OCI-LY7 (cell line): Measurements from ENCODE around the gene PRLH. TPM values are rescaled to one million over a fixed set of nuclear protein-coding genes. Genes with fewer than 3 reads are reported as not detected.

Experiments
- BruUV-seq: library from RNA; stranded (reverse); fragments of 400-500 nt; replicated peaks from 2 replicates; lab custom pipeline; 2021; lab: Mats Ljungman, UMichigan
- CTCF ChIA-PET: fragments of 300-600 bp; sonication (Branson Sonifier 250); formaldehyde crosslinking; loops from one replicate; lab custom pipeline; 2022; ENCODE audit warnings: antibody characterized with exemption; ENCODE audit not compliant: unreplicated experiment; lab: Charles Lee
- POLR2A ChIA-PET: fragments of 300-600 bp; sonication (Branson Sonifier 250); formaldehyde crosslinking; loops from one replicate; lab custom pipeline; 2022; ENCODE audit warnings: antibody characterized with exemption; lab: Charles Lee
- DNase-seq: peaks from one replicate; pipeline ENCODE4 v3.0.0-alpha.2; 2015; ENCODE audit warnings: low spot score
- H2AFZ ChIP-seq: fragments of 200-600 bp; sonication (generic), shearing (Covaris generic); 2 replicates; pipeline ENCODE4 v1.6.1; 2014; ENCODE audit warnings: mild to moderate bottlenecking, antibody characterized with exemption, low read length, moderate library complexity
- H3K27ac ChIP-seq: fragments of 200-600 bp; sonication (generic); 2 replicates; pipeline ENCODE4 v1.5.1; 2014; ENCODE audit warnings: mixed run types, low read depth, mild to moderate bottlenecking, moderate library complexity, low read length, inconsistent platforms; ENCODE audit not compliant: poor library complexity, severe bottlenecking
- H3K36me3 ChIP-seq: fragments of 200-600 bp; sonication (generic); 2 replicates; pipeline ENCODE4 v1.6.1; 2014; ENCODE audit warnings: mild to moderate bottlenecking, antibody characterized with exemption, low read length, moderate library complexity, mixed read lengths; ENCODE audit not compliant: insufficient read depth
- H3K4me1 ChIP-seq: fragments of 200-600 bp; sonication (generic); 2 replicates; pipeline ENCODE4 v1.5.1; 2014; ENCODE audit warnings: mild to moderate bottlenecking, low read length; ENCODE audit not compliant: insufficient read depth, poor library complexity, severe bottlenecking
- H3K4me2 ChIP-seq: fragments of 200-600 bp; sonication (generic); 2 replicates; pipeline ENCODE4 v1.6.1; 2014; ENCODE audit warnings: mild to moderate bottlenecking, low read length
- H3K4me3 ChIP-seq: fragments of 200-600 bp; sonication (generic); 2 replicates; pipeline ENCODE4 v1.5.1; 2014; ENCODE audit warnings: mild to moderate bottlenecking, low read depth, low read length; ENCODE audit not compliant: poor library complexity, severe bottlenecking
- H3K79me2 ChIP-seq: fragments of 200-600 bp; sonication (generic); 2 replicates; pipeline ENCODE4 v1.6.1; 2016; ENCODE audit warnings: low read depth, mild to moderate bottlenecking, low read length, moderate library complexity, mixed read lengths; ENCODE audit not compliant: insufficient read depth
- H3K9me2 ChIP-seq: fragments of 200-600 bp; sonication (generic); 2 replicates; pipeline ENCODE4 v1.6.1; 2016; ENCODE audit warnings: mild to moderate bottlenecking, low read length, mixed read lengths; ENCODE audit not compliant: insufficient read depth
- H3K9me3 ChIP-seq: fragments of 200-600 bp; sonication (generic); 2 replicates; pipeline ENCODE4 v1.6.1; 2014; ENCODE audit warnings: mild to moderate bottlenecking, mixed run types, low read length, mixed read lengths
- H4K20me1 ChIP-seq: fragments of 200-600 bp; sonication (generic); 2 replicates; pipeline ENCODE4 v1.6.1; 2014; ENCODE audit warnings: mild to moderate bottlenecking, antibody characterized with exemption, low read length, moderate library complexity, mixed read lengths; ENCODE audit not compliant: insufficient read depth
- EZH2phosphoT487 ChIP-seq: fragments of 200-600 bp; sonication (generic); IDR thresholded peaks from 2 replicates; pipeline ENCODE4 v1.6.1; 2018; ENCODE audit warnings: low read depth, borderline replicate concordance, mild to moderate bottlenecking, mixed run types, antibody characterized with exemption, low read length, moderate library complexity, mixed read lengths
- intact Hi-C: fragments of 100-400 bp; cut with micrococcal nuclease; formaldehyde crosslinking; loops from one replicate; pipeline ENCODE4 v1.10.0; 2022; ENCODE audit not compliant: unreplicated experiment
- total RNA-seq, 2 experiments: library from RNA; depleted of rRNA in 1 of 2; stranded (reverse); fragments of >200 nt in 1 of 2; shearing (Covaris generic) in 1 of 2; gene quantifications; 2 replicates each; pipeline ENCODE4 v1.2.3, GENCODE V29; 2014 to 2022
- TF ChIP-seq, protein P1 (sequence below): fragments of 200-600 bp; sonication (generic); conservative IDR thresholded peaks from 2 replicates; pipeline ENCODE4 v1.5.1; 2014; ENCODE audit warnings: mild to moderate bottlenecking, antibody characterized with exemption, low read length, moderate library complexity, mixed read lengths

Gene PRLH
- total RNA-seq, 2 experiments from 2014 or later: not detected

DNA sequence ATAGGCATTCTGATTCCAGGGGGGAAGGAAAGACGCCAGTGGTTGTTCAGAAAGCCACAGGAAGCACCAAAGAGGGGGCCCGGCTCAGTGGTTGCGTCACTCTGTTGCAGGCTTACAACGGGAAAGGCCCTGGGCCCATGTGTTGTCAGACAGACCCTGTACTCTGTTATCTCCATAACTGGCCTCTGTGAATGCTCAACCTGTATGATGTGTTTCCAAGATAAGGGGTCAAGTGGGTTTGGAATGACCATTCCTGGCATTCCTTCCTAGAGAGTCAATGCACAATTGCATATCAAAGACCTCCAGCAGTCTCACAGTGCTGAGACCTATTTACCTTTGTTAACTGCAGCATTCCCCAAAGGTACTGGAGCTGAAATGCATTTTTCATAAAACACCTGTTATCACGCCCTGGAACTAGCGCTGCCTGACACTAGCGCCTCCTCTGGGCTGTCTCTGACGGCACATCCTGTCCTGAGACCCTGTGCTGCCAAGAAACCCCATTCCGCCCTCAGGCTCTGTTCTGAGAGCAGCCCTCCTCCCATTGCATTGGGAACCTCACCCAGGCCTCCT, 47.9 kb downstream of the PRLH start:
- no peaks in the 10 kb centered on the region for H3K9me3 ChIP-seq
- BruUV-seq: no TSS peak
- H3K36me3 ChIP-seq: no peaks in the 10 kb centered on the region
- no peak for DNase-seq
- CTCF ChIA-PET: no interaction called here
- no peak overlapping the region for H3K4me2 ChIP-seq
- H4K20me1 ChIP-seq: no peaks in the 10 kb centered on the region
- POLR2A ChIA-PET: interaction anchor here (0.7 kb wide), 1 partner anchor 84 kb away, joined by 4 read pairs; no protein-coding TSS in a partner anchor
- no peak overlapping the region for H3K4me3 ChIP-seq
- intact Hi-C loops: no loop called here
- H3K9me2 ChIP-seq: no peaks in the 10 kb centered on the region
- H3K4me1 ChIP-seq: peaks cover 9% of the 10 kb centered on the region
- no peak overlapping the region for H2AFZ ChIP-seq
- no peak overlapping the region for H3K27ac ChIP-seq
- no peaks in the 10 kb centered on the region for H3K79me2 ChIP-seq
- TF ChIP-seq EZH2phosphoT487: no peak
- TF ChIP-seq, protein P1, sequence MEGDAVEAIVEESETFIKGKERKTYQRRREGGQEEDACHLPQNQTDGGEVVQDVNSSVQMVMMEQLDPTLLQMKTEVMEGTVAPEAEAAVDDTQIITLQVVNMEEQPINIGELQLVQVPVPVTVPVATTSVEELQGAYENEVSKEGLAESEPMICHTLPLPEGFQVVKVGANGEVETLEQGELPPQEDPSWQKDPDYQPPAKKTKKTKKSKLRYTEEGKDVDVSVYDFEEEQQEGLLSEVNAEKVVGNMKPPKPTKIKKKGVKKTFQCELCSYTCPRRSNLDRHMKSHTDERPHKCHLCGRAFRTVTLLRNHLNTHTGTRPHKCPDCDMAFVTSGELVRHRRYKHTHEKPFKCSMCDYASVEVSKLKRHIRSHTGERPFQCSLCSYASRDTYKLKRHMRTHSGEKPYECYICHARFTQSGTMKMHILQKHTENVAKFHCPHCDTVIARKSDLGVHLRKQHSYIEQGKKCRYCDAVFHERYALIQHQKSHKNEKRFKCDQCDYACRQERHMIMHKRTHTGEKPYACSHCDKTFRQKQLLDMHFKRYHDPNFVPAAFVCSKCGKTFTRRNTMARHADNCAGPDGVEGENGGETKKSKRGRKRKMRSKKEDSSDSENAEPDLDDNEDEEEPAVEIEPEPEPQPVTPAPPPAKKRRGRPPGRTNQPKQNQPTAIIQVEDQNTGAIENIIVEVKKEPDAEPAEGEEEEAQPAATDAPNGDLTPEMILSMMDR: peak; percentile 45; the same call in 1 of the 2 replicates

DNA sequence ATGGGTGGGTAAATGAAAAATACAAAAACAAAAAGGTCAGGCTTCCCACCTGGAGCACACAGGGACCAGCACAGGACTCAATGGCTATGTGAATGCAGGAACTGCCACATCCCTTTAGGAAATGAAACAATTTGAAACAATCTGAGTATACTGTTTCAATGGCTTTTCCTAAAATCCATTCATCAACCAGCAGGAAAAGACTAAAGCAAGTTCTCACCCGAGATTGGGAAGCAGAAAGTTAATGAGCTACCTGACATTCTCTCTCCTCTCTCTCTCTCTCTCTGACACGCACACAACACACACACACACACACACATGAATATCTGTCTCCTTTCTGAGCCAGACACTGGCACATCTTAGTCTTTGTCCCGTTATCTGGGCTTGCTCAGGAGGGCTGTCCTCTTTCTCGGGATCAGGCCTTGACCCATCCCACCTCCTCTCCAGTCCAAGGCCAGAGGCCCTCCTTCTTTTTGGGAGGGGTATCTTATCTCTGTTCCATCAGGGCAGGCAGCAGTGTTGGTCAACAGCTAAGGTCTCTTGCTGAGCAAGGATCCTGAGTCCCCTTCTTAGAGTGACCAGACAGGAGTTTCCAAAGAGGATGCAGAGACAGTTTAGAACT, 49.4 kb downstream of the PRLH start:
- Histone ChIP-seq H3K27ac (no peak overlapping the region), H4K20me1 (no peaks in the 10 kb centered on the region), H3K9me3 (no peaks in the 10 kb centered on the region), H3K4me1 (peaks cover 9% of the 10 kb centered on the region), H3K4me3 (no peak overlapping the region), H3K9me2 (no peaks in the 10 kb centered on the region), H3K36me3 (no peaks in the 10 kb centered on the region), H2AFZ (no peak overlapping the region), H3K4me2 (no peak overlapping the region), H3K79me2 (no peaks in the 10 kb centered on the region)
- ChIA-PET POLR2A (interaction anchor here (0.6 kb wide), 1 partner anchor 471 kb away, joined by 5 read pairs; no protein-coding TSS in a partner anchor), CTCF (no interaction called here)
- no peak for DNase-seq
- intact Hi-C loops: no loop called here
- no peak for TF ChIP-seq EZH2phosphoT487
- TF ChIP-seq, protein P1: no peak
- no TSS peak for BruUV-seq

DNA sequence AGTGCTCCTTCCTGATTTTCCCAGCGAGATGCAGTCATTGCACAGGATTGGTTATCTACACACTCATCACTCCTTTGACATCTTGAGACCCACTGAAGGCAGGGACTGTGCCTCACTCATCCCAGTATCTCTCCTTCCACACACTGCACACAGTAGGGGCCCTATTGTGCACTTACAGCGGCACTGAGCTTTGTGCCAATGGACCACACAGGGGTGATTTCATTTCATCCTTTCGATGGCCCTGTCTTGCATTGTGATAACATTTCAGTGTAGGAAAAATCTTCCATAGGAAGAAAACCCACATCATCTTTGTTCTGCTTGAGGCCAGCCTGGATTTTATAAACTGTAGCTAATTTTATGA, 50.0 kb downstream of the PRLH start:
- no peak overlapping the region for H3K4me2 ChIP-seq
- H3K79me2 ChIP-seq: no peaks in the 10 kb centered on the region
- H4K20me1 ChIP-seq: no peaks in the 10 kb centered on the region
- H2AFZ ChIP-seq: no peak overlapping the region
- no peak overlapping the region for H3K4me3 ChIP-seq
- H3K36me3 ChIP-seq: no peaks in the 10 kb centered on the region
- H3K9me2 ChIP-seq: no peaks in the 10 kb centered on the region
- POLR2A ChIA-PET: interaction anchor here (0.6 kb wide), 1 partner anchor 471 kb away, joined by 5 read pairs; no protein-coding TSS in a partner anchor
- no peak for DNase-seq
- TF ChIP-seq, protein P1: no peak
- no peak for TF ChIP-seq EZH2phosphoT487
- H3K4me1 ChIP-seq: peaks cover 9% of the 10 kb centered on the region
- intact Hi-C loops: no loop called here
- no TSS peak for BruUV-seq
- no peaks in the 10 kb centered on the region for H3K9me3 ChIP-seq
- CTCF ChIA-PET: no interaction called here
- no peak overlapping the region for H3K27ac ChIP-seq
